Natural killer cell (primary cell): Measurements from ENCODE around the gene STK39. TPM values are rescaled to one million over a fixed set of nuclear protein-coding genes. Genes with fewer than 3 reads are reported as not detected.

ENCODE experiments used
- ATAC-seq, 3 donors: fragments of 150-1000 bp in 2 of 3; fragments of 200-7000 bp in 1 of 3; cut with Tn5 transposase; 1 replicate in 1 of 3; 2 replicates in 2 of 3; pipeline ENCODE4 v1.10.0; 2021; ENCODE audit warnings: mild to moderate bottlenecking in 2 of 3, moderate library complexity in 2 of 3
- DNase-seq, 2 donors: peaks; one replicate each; pipeline versions ENCODE4 v3.0.0 to v3.0.0-alpha.2; 2013 to 2021; ENCODE audit warnings: mixed read lengths in 1 of 2
- H3K27ac ChIP-seq: one replicate; pipeline ENCODE4 v1.5.1; 2013; ENCODE audit warnings: mild to moderate bottlenecking, low read length
- H3K27me3 ChIP-seq: one replicate; pipeline ENCODE4 v1.6.1; 2013; ENCODE audit warnings: low read length; ENCODE audit not compliant: control insufficient read depth, insufficient read depth
- H3K36me3 ChIP-seq: one replicate; pipeline ENCODE4 v1.6.1; 2013; ENCODE audit warnings: low read length; ENCODE audit not compliant: control insufficient read depth, insufficient read depth
- H3K4me1 ChIP-seq: one replicate; pipeline ENCODE4 v1.6.1; 2013; ENCODE audit warnings: low read length; ENCODE audit not compliant: control insufficient read depth, insufficient read depth
- H3K4me3 ChIP-seq: one replicate; pipeline ENCODE4 v1.5.1; 2013; ENCODE audit warnings: low read length
- H3K9me3 ChIP-seq: one replicate; pipeline ENCODE4 v1.6.1; 2013; ENCODE audit warnings: low read length; ENCODE audit not compliant: control insufficient read depth, insufficient read depth
- H3K27ac Mint-ChIP-seq, 2 donors: one replicate each; pipeline ENCODE4 v1.8.0; 2022; ENCODE audit warnings: mild to moderate bottlenecking in 2 of 2, mixed read lengths in 2 of 2, moderate library complexity in 1 of 2
- H3K27me3 Mint-ChIP-seq, 2 donors: one replicate each; pipeline ENCODE4 v1.8.0; 2022; ENCODE audit warnings: low read depth in 2 of 2, mixed read lengths in 2 of 2
- H3K36me3 Mint-ChIP-seq: one replicate; pipeline ENCODE4 v1.8.0; 2022; ENCODE audit warnings: mixed read lengths
- H3K4me1 Mint-ChIP-seq, 2 donors: one replicate each; pipeline ENCODE4 v1.8.0; 2022; ENCODE audit warnings: mixed read lengths in 2 of 2
- H3K4me3 Mint-ChIP-seq: one replicate; pipeline ENCODE4 v1.8.0; 2022; ENCODE audit warnings: mild to moderate bottlenecking, moderate library complexity, mixed read lengths
- H3K9me3 Mint-ChIP-seq, 2 donors: one replicate each; pipeline ENCODE4 v1.8.0; 2022; ENCODE audit warnings: mixed read lengths in 2 of 2
- WGBS: methylation state at CpG from one replicate; pipeline ENCODE4 v1.1.7; 2013; ENCODE audit warnings: missing lambda C conversion rate; ENCODE audit not compliant: insufficient coverage; 5-methylcytosine and 5-hydroxymethylcytosine counted together
- intact Hi-C: fragments of 100-400 bp; cut with micrococcal nuclease; formaldehyde crosslinking; loops from one replicate; pipeline ENCODE4 v1.14.2; 2022
- total RNA-seq, 4 donors: library from RNA; stranded (reverse); fragments of 120-200 nt in 1 of 4; gene quantifications; one replicate each; pipeline versions ENCODE4 v1.2.3 to v1.2.4, GENCODE V29; 2013 to 2022
- TF ChIP-seq, protein P1 (sequence below): fragments of 200-600 bp; IDR thresholded peaks from one replicate; pipeline ENCODE4 v1.8.0; 2022; ENCODE audit warnings: antibody characterized with exemption

Gene STK39
- total RNA-seq, 3 donors from 2014 or later (not counting 1 experiment from before 2014, with no cell fraction given) = 53.3 to 79.3 (median 66.6) TPM

DNA sequence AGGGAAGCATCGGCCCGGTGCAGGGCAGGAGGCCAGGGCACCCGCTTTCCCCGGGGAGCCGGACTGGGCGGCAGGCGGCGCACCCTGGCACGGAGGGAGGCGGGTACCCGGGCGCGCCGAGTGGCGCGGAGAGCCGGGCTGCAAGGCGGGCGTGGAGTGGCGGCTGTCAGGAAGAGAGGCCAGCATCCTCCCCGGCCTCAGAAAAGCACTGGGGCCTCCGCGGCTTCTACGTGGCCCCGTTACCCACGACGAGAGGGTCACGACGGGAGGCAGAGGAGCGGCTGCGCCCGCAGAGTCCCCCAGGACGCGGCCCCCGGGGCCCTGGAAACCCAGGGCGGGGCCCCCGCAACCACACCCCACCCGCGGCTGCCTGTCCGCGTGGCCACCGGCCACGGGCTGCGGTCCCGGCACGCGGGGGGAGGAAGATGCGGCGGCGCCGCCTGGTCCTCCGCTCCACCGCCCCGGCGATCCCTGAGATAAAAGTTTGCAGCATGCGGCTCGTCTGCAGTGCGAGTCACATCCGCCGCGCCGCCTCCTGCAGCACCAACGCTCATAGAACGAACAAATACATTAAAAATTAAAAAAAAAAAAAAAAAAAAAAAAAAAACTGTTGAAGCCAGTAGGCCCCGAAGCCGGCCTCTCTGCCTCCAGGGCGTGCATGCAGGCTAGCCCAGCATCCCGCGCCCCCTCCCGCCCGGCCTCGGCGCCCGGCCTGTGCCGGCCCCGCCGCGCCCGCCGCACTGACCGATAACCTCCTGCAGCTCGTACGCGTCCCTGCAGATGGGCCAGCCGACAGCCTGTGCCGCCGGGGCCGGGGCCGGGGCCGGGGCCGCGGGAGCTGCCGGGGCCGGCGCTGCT, 683 bp downstream of the STK39 start:
- intact Hi-C loops = loop anchor here (5.0 kb wide), 1 partner anchor 34 kb away; no protein-coding TSS in a partner anchor
- Mint-ChIP-seq H3K9me3 (no peaks in the 10 kb centered on the region), H3K36me3 (no peaks in the 10 kb centered on the region), H3K27ac (peak overlapping the region; percentile 92 to 93), H3K27me3 (no peaks in the 10 kb centered on the region), H3K4me3 (peak overlapping the region; percentile 95), H3K4me1 (peaks cover 44 to 47% of the 10 kb centered on the region in 2 donors)
- Histone ChIP-seq H3K36me3 (no peaks in the 10 kb centered on the region), H3K27me3 (no peaks in the 10 kb centered on the region), H3K27ac (peak overlapping the region; percentile 66), H3K9me3 (no peaks in the 10 kb centered on the region), H3K4me3 (peak overlapping the region; percentile 56), H3K4me1 (peaks cover 28% of the 10 kb centered on the region)
- under 1% methylated on average over 95 of the region's 95 CpGs for WGBS
- peak; percentile 80 to 91 for DNase-seq
- peak; percentile 58 to 77 (median 64) for ATAC-seq
- TF ChIP-seq, protein P1, sequence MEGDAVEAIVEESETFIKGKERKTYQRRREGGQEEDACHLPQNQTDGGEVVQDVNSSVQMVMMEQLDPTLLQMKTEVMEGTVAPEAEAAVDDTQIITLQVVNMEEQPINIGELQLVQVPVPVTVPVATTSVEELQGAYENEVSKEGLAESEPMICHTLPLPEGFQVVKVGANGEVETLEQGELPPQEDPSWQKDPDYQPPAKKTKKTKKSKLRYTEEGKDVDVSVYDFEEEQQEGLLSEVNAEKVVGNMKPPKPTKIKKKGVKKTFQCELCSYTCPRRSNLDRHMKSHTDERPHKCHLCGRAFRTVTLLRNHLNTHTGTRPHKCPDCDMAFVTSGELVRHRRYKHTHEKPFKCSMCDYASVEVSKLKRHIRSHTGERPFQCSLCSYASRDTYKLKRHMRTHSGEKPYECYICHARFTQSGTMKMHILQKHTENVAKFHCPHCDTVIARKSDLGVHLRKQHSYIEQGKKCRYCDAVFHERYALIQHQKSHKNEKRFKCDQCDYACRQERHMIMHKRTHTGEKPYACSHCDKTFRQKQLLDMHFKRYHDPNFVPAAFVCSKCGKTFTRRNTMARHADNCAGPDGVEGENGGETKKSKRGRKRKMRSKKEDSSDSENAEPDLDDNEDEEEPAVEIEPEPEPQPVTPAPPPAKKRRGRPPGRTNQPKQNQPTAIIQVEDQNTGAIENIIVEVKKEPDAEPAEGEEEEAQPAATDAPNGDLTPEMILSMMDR = peak; percentile 13

DNA sequence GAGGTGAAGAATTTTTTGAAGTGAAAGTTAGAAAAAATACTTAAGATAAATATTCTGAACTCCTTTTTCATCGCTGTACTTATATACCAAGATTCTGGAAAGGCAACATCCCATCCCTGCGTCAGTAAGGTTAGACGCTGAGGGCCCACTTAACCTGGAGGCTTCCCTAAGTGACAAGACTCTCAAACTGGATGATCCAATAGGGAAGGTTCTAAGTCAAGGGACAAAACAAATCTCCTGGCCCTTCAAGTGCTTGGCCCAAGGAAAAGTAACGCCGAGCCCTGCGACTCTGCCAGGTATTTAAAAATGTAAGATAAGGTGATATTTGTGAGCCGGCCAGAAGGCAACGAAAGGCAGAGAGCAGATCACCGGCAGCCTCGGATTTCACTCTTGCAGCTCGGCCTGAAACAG, 1.3 kb downstream of the STK39 start:
- ATAC-seq = no peak

DNA sequence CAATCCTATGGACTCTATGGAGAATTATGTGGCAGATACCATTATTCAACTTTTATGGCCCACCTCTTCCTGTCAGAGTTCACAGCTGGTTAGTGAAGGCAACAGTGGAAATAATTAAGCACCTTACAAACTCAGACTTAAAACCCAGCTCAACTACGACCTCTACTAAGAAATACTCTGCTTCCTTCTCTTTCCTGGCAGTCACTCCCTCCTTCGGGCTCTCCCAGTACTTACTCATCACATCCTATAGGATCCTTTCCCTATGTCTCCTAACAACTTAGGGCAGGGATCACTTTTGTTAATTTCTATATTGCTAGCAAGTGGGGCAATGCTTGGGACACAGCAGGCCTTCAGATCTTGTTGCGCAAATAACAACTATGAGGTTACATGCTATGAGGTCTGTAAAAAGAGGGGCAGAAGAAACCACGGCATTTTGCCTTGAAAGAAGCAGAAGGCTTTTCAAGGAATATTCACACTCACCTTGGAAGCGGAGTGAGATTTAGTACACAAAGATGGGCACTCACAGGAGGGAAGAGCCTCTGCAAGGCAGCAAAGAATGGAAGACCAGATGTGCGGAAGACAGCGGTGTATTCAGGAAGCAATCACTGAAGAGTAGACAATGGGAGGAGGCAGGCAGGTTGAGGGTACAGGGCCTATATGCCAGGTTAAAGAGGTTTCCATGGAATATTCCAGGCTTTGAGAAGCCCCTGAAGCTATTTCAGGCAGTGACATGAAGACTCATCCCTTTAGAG, 2.1 kb downstream of the STK39 start:
- WGBS = 61% methylated on average over 7 of the region's 7 CpGs

More for the DNA sequence above, 1.3 kb downstream of the STK39 start:
- Histone ChIP-seq H3K9me3 (no peaks in the 10 kb centered on the region), H3K4me1 (peaks cover 34% of the 10 kb centered on the region), H3K4me3 (peak overlapping the region; percentile 56), H3K27ac (peak overlapping the region; percentile 66), H3K27me3 (no peaks in the 10 kb centered on the region), H3K36me3 (no peaks in the 10 kb centered on the region)
- 12% methylated on average over 10 of the region's 11 CpGs for WGBS
- peaks cover 43 to 44% of the 10 kb centered on the region in 2 donors for H3K4me1 Mint-ChIP-seq
- H3K27me3 Mint-ChIP-seq = no peaks in the 10 kb centered on the region
- no peaks in the 10 kb centered on the region for H3K36me3 Mint-ChIP-seq
- H3K27ac Mint-ChIP-seq = peak overlapping the region; percentile 92 to 93
- peak overlapping the region; percentile 95 for H3K4me3 Mint-ChIP-seq
- no peaks in the 10 kb centered on the region for H3K9me3 Mint-ChIP-seq
- DNase-seq = no peak
- TF ChIP-seq, protein P1 = no peak
- intact Hi-C loops = loop anchor here (5.0 kb wide), 1 partner anchor 34 kb away; no protein-coding TSS in a partner anchor

More for the DNA sequence above, 2.1 kb downstream of the STK39 start:
- H3K4me1 ChIP-seq = peaks cover 41% of the 10 kb centered on the region
- DNase-seq (peak in 1 of 2 donors; percentile 30), ATAC-seq (no peak)
- H3K4me1 Mint-ChIP-seq = peaks cover 43 to 44% of the 10 kb centered on the region in 2 donors
- H3K27me3 ChIP-seq = no peaks in the 10 kb centered on the region
- no peaks in the 10 kb centered on the region for H3K36me3 ChIP-seq
- H3K4me3 Mint-ChIP-seq = peak overlapping the region; percentile 95
- H3K4me3 ChIP-seq = peak overlapping the region; percentile 56
- no peaks in the 10 kb centered on the region for H3K27me3 Mint-ChIP-seq
- TF ChIP-seq, protein P1 = no peak
- no peaks in the 10 kb centered on the region for H3K36me3 Mint-ChIP-seq
- H3K9me3 ChIP-seq = no peaks in the 10 kb centered on the region
- H3K9me3 Mint-ChIP-seq = no peaks in the 10 kb centered on the region
- peak overlapping the region; percentile 48 for H3K27ac ChIP-seq
- peak overlapping the region; percentile 92 to 93 for H3K27ac Mint-ChIP-seq
- intact Hi-C loops = loop anchor here (2.0 to 5.0 kb wide), 2 partner anchors 33 to 70 kb away; no protein-coding TSS in a partner anchor
